ENCODE data around the gene CATSPERD.

- TF ChIP-seq POLR2A (IDR thresholded peaks at IDR 0.05) = no peak
- TF ChIP-seq CTCF (IDR thresholded peaks at IDR 0.05) = no peak
Observed at GRCh38 chr19:5784581-5785147, 64.2 kb downstream of the CATSPERD start, which contains the start of gene PRR22.
